Neural progenitor cell (in vitro differentiated cells): ENCODE measurements around the gene NRROS. TPM values are rescaled to one million over a fixed set of nuclear protein-coding genes. Genes with fewer than 3 reads are reported as not detected.

Experiments
- DNase-seq: peaks from one replicate; pipeline ENCODE4 v3.0.0-alpha.2; 2016; ENCODE audit warnings: low spot score
- H2AFZ ChIP-seq: fragments of 200-600 bp; sonication (generic); replicated peaks from 2 replicates; pipeline ENCODE4 v1.6.1; 2016; ENCODE audit warnings: antibody characterized with exemption
- H3F3A ChIP-seq: fragments of 200-600 bp; sonication (generic); 2 replicates; pipeline ENCODE4 v1.6.1; 2016; ENCODE audit warnings: antibody characterized with exemption, low read depth
- H3K27ac ChIP-seq: fragments of 200-600 bp; sonication (generic); 2 replicates; pipeline ENCODE4 v1.5.1; 2016; ENCODE audit warnings: mild to moderate bottlenecking
- H3K27me3 ChIP-seq: fragments of 200-600 bp; sonication (generic); 2 replicates; pipeline ENCODE4 v1.6.1; 2016; ENCODE audit warnings: mild to moderate bottlenecking, moderate library complexity
- H3K36me3 ChIP-seq: fragments of 200-600 bp; sonication (generic); 2 replicates; pipeline ENCODE4 v1.5.1; 2016
- H3K4me1 ChIP-seq: fragments of 200-600 bp; sonication (generic); 2 replicates; pipeline ENCODE4 v1.6.1; 2016; ENCODE audit warnings: mixed run types
- H3K4me2 ChIP-seq: fragments of 200-600 bp; sonication (generic); 2 replicates; pipeline ENCODE4 v1.6.1; 2016
- H3K4me3 ChIP-seq: fragments of 200-600 bp; sonication (generic); 2 replicates; pipeline ENCODE4 v1.5.1; 2016
- H3K79me2 ChIP-seq: fragments of 200-600 bp; sonication (generic); 2 replicates; pipeline ENCODE4 v1.6.1; 2016; ENCODE audit warnings: low read depth
- H3K9ac ChIP-seq: fragments of 200-600 bp; sonication (generic); 2 replicates; pipeline ENCODE4 v1.6.1; 2016
- H3K9me3 ChIP-seq: fragments of 200-600 bp; sonication (generic); 2 replicates; pipeline ENCODE4 v1.5.1; 2016; ENCODE audit warnings: low read depth
- H4K20me1 ChIP-seq: fragments of 200-600 bp; sonication (generic); 2 replicates; pipeline ENCODE4 v1.6.1; 2016; ENCODE audit warnings: low read depth
- H3K27ac Mint-ChIP-seq: 3 replicates; pipeline ENCODE4 v1.8.0; 2021; ENCODE audit warnings: mixed read lengths
- H3K27me3 Mint-ChIP-seq: 2 replicates; pipeline ENCODE4 v1.8.0; 2022; ENCODE audit warnings: low read depth, mild to moderate bottlenecking, inconsistent platforms, moderate library complexity, mixed read lengths; ENCODE audit not compliant: insufficient read depth
- H3K36me3 Mint-ChIP-seq: 3 replicates; pipeline ENCODE4 v1.8.0; 2021; ENCODE audit warnings: mixed read lengths
- H3K4me1 Mint-ChIP-seq: 3 replicates; pipeline ENCODE4 v1.8.0; 2021; ENCODE audit warnings: mixed read lengths
- H3K4me3 Mint-ChIP-seq: 3 replicates; pipeline ENCODE4 v1.8.0; 2021; ENCODE audit warnings: mild to moderate bottlenecking, moderate library complexity, mixed read lengths
- H3K9me3 Mint-ChIP-seq: 3 replicates; pipeline ENCODE4 v1.8.0; 2020; ENCODE audit warnings: mixed read lengths
- CTCF ChIP-seq: fragments of 200-600 bp; sonication (generic); IDR thresholded peaks from 2 replicates; pipeline ENCODE4 v1.5.1; 2017; ENCODE audit warnings: antibody characterized with exemption, mild to moderate bottlenecking
- EZH2 ChIP-seq: fragments of 200-600 bp; sonication (generic); IDR thresholded peaks from 2 replicates; pipeline ENCODE4 v1.6.1; 2017; ENCODE audit warnings: antibody characterized with exemption, mild to moderate bottlenecking, moderate library complexity
- EZH2phosphoT487 ChIP-seq: fragments of 200-600 bp; sonication (generic); IDR thresholded peaks from 2 replicates; pipeline ENCODE4 v1.6.1; 2017; ENCODE audit warnings: antibody characterized with exemption
- total RNA-seq: library from RNA; depleted of rRNA; stranded (reverse); fragments of >200 nt; gene quantifications from 2 replicates; pipeline ENCODE4 v1.2.3, GENCODE V29; 2015; ENCODE audit warnings: low replicate concordance

The NRROS gene
- total RNA-seq, 1 donor from 2014 or later: 0.58 TPM

- no peaks in the 10 kb centered on the region for H3K36me3 ChIP-seq
- no peaks in the 10 kb centered on the region for H3K9me3 ChIP-seq
- no peaks in the 10 kb centered on the region for H3K27me3 ChIP-seq
- no peak overlapping the region for H2AFZ ChIP-seq
- H3K27ac Mint-ChIP-seq: no peak overlapping the region
- H3K9me3 Mint-ChIP-seq: no peaks in the 10 kb centered on the region
- H3K4me1 Mint-ChIP-seq: peaks cover 4% of the 10 kb centered on the region
- no peak for TF ChIP-seq CTCF
- TF ChIP-seq EZH2phosphoT487: no peak
- no peak for TF ChIP-seq EZH2
- H3K4me3 ChIP-seq: no peak overlapping the region
- DNase-seq: no peak
- H3K4me1 ChIP-seq: no peaks in the 10 kb centered on the region
- peaks cover 3% of the 10 kb centered on the region for H3K27me3 Mint-ChIP-seq
- no peaks in the 10 kb centered on the region for H3F3A ChIP-seq
- no peak overlapping the region for H3K4me3 Mint-ChIP-seq
- no peak overlapping the region for H3K27ac ChIP-seq
- H4K20me1 ChIP-seq: no peaks in the 10 kb centered on the region
- H3K36me3 Mint-ChIP-seq: no peaks in the 10 kb centered on the region
- no peak overlapping the region for H3K9ac ChIP-seq
- H3K79me2 ChIP-seq: no peaks in the 10 kb centered on the region
- H3K4me2 ChIP-seq: no peak overlapping the region
These were observed 50.6 kb downstream of the NRROS start for GRCh38 chr3:196689941-196690660.

- H3K36me3 Mint-ChIP-seq: no peaks in the 10 kb centered on the region
- H3K4me3 ChIP-seq: no peak overlapping the region
- no peak overlapping the region for H3K27ac ChIP-seq
- no peak overlapping the region for H3K27ac Mint-ChIP-seq
- H3K36me3 ChIP-seq: no peaks in the 10 kb centered on the region
- no peaks in the 10 kb centered on the region for H4K20me1 ChIP-seq
- peaks cover 3% of the 10 kb centered on the region for H3K27me3 Mint-ChIP-seq
- H3K4me3 Mint-ChIP-seq: no peak overlapping the region
- no peak overlapping the region for H3K9ac ChIP-seq
- H3K4me2 ChIP-seq: no peak overlapping the region
- no peaks in the 10 kb centered on the region for H3K9me3 ChIP-seq
- no peaks in the 10 kb centered on the region for H3K9me3 Mint-ChIP-seq
- no peaks in the 10 kb centered on the region for H3K4me1 ChIP-seq
- no peak for DNase-seq
- no peaks in the 10 kb centered on the region for H3K27me3 ChIP-seq
- no peaks in the 10 kb centered on the region for H3F3A ChIP-seq
- H2AFZ ChIP-seq: no peak overlapping the region
- TF ChIP-seq CTCF (no peak), EZH2 (no peak), EZH2phosphoT487 (no peak)
- no peaks in the 10 kb centered on the region for H3K79me2 ChIP-seq
- H3K4me1 Mint-ChIP-seq: peaks cover 4% of the 10 kb centered on the region
These were observed 51.9 kb downstream of the NRROS start for GRCh38 chr3:196691386-196691785.

GRCh38 chr3:196694202-196694638 lies 54.7 kb downstream of the NRROS start:
- H3K27me3 ChIP-seq: no peaks in the 10 kb centered on the region
- H4K20me1 ChIP-seq: no peaks in the 10 kb centered on the region
- Mint-ChIP-seq H3K9me3 (no peaks in the 10 kb centered on the region), H3K27ac (no peak overlapping the region), H3K27me3 (peaks cover 3% of the 10 kb centered on the region), H3K36me3 (no peaks in the 10 kb centered on the region), H3K4me1 (no peaks in the 10 kb centered on the region), H3K4me3 (no peak overlapping the region)
- no peak for DNase-seq
- no peak overlapping the region for H3K4me2 ChIP-seq
- H2AFZ ChIP-seq: no peak overlapping the region
- TF ChIP-seq EZH2phosphoT487 (no peak), CTCF (no peak), EZH2 (no peak)
- no peak overlapping the region for H3K4me3 ChIP-seq
- H3K36me3 ChIP-seq: no peaks in the 10 kb centered on the region
- H3K27ac ChIP-seq: no peak overlapping the region
- H3K9me3 ChIP-seq: no peaks in the 10 kb centered on the region
- H3K79me2 ChIP-seq: no peaks in the 10 kb centered on the region
- H3K9ac ChIP-seq: no peak overlapping the region
- H3F3A ChIP-seq: no peaks in the 10 kb centered on the region
- H3K4me1 ChIP-seq: no peaks in the 10 kb centered on the region
